T-helper 1 cell (primary cell): ENCODE data around the gene PARD3B.
"Not testable (repeated sequence)": the region's sequence is repeated elsewhere in the genome, so short reads cannot be mapped to it uniquely, and the experiment has no call there.

Experiments
- DNase-seq, 5 donors: peaks; one replicate each; pipeline ENCODE4 v3.0.0-alpha.2; 2012 to 2020

Gene PARD3B

DNA sequence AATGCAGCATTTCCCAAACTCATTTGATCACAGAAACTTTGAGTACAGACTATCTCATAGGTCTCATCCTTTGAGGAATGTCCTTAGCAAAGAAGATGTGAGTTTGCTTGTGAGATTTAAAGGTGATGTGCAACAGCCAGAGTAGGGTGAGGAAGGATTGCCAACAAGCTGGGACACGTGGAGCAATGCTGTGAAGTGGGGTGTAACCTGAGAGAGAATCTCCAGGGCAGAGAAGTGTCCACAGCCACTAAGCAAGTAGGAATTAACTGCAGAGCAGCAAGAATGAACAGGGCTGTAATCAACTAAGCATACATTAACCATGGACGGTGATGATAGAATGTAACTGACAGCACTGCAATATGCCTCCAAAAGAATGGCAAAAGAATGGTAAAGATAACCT is 667.1 kb downstream of the PARD3B start:
- no peak for DNase-seq

DNA sequence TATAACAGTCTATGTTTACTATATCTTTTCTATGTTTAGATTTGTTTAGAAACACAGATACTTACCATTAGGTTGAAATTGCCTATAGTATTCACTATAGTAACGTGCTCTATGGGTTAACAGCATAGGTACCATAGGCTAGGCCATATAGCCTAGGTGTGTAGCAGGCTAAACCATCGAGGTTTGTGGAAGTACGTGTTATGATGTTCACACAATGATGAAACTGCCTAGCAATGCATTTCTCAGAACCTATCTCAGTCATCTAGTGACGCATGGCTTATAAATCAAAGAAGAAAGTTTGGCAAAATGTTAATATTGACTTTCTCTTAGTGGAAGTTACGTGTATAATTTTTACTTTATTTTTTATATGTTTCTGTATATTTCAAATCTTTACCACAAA is 670.8 kb downstream of the PARD3B start:
- DNase-seq = no peak

DNA sequence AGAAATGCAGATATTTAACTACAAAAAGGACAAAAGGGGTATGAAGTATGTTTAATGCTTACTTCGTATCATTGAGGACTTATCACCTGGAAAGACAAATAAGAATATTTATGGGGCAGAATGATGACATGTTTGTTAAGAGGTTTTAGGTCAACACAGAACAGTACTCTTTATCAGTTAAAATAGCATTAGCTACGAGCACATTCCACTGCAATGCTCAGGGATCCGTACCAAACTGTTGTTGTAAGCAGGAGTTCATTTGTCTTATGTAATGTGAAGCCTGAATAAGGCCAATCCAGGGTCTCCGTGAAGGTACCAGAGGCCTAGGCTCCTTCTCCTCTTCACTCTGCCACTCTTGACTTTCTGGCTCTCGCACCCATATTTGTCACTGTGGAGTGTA is 671.3 kb downstream of the PARD3B start:
- no peak for DNase-seq

DNA sequence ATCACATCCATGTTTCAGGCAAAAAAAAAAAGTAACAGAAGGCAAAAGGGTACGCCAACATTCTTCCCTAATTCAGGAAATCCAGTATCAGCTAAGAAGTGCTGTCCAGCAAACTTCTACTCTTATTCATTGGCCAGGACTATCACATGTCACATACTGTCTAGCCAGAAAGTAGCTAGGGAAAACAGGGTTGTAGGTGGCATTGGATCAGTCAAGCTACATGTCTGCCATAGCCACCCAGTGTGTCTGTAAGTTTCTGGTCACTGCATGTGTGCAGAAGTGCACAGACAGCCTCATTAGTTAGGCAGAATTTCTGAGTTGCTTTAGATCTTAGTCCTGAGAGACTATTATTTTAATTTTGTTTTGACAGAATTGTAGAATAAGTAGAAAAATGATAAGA is 671.7 kb downstream of the PARD3B start:
- no peak for DNase-seq

DNA sequence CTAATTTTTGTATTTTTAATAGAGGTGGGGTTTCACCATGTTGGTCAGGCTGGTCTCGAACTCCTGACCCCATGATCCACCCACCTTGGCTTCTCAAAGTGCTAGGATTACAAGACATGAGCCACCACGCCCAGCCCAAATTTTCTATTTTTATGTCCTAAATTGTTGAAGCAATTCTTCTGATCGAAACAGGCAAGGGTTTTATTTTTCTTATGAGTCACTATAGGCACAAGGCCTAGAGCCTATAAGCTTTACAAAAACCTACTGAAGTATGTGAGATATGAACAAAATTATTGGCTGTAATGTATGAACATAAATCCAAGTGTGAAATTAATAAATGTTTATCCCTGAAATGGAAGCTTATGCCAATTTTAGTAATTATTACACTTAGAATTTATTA is 672.8 kb downstream of the PARD3B start:
- DNase-seq = no peak

DNA sequence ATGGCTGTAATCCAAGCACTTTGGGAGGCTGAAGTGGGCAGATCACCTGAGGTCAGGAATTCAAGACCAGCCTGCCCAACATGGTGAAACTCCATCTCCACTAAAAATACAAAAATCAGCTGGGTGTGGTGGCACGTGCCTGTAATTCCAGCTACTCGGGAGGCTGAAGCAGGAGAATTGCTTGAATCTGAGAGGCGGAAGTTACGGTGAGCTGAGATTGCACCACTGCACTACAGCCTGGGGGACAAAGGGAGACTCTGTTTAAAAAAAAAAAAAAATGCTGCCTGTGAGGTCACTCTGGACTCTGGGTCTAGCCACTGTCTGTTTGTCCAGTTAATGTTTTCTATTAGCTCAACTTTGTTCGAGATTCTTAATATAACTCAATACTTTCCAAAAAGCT is 673.5 kb downstream of the PARD3B start:
- not testable (repeated sequence) for DNase-seq

DNA sequence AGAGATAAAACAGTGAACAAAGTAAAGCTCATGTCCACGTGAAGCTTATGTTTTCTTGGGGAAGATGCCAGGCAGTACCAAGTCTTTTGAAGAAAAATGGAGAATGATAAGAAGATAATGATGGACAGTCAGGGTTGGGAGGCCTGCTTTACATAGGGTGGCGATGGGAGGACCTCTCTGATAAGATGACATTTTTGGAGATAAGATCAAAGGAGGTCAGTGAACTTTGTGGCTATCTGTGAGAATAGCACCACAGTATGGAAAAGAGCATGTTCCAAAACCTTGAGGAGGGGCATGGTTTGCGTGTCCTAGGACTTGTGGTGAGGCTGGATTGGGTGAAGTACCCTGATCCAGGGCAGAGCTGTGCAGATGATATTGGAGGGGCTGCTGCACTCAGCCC is 675.3 kb downstream of the PARD3B start:
- DNase-seq = no peak

DNA sequence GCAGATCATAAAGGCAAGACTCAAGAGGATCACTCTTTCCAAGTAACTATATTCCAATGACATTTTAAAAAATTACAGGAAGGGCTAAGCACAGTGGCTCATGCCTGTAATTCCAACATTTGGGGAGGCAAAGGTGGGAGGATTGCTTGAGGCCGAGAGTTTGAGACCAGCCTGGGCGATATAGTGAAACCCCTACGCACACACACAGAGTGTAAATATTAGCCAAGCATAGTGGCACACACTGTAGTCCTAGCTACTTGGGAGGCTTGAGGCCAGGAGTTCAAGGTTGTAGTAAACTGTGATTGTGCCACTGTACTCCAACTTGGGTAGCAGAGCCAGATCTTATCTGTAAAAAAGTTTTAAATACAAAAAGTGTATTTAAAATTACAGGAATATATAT is 686.8 kb downstream of the PARD3B start:
- DNase-seq = no peak

DNA sequence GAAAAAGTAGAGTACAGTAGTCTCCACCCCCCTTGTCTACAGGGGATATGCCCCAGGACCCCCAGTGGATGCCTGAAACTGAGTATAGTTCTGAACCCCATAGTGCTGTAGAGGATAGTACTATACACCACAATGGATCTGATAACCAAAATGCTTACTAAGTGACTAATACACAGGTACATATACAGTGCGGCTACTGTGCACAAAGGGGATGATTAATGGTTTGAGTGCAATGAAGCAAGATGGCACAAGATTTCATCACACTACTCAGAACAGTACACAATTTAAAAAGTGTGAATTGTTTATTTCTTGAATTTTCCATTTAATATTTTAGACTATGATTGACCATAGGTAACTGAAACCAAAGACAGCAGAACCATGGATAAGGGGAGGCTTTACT is 690.2 kb downstream of the PARD3B start:
- DNase-seq = no peak

DNA sequence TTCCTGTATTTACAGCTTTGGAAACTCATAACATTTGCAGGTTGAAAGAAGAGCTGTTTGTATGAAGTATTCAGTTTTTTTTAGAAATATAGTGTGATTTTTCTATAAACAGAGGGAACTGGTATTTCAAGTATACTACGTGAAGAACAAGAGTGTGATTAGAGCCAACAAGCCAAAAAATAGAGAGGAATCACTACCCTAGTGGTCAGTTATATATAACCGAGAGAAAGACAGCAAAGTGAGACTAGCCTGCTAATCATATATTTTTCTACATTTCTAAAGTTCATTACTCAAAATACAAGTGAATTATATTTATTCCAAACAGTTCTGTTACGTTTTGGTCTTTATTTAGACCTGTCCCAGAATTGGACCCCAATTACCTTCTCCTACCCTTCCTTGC is 692.2 kb downstream of the PARD3B start:
- DNase-seq = no peak

DNA sequence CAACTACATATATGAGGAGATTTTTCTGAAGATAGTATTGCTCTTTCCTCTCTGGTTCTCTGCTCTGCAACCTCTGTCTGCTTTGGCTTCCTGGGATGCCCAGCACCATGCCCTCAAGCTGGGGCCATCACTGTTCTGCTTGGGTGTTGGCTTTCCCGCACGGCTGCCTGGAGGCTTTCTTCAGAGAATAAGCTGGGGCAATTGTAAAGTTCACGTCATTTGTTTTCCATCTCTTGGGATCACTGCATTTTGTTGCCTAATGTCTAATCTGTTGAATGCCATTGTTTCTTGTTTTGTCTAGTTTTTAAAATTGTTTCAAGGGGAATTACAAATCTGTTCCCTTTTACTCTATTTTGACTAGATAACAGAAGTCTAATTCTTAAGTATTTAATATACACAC is 699.7 kb downstream of the PARD3B start:
- no peak for DNase-seq

DNA sequence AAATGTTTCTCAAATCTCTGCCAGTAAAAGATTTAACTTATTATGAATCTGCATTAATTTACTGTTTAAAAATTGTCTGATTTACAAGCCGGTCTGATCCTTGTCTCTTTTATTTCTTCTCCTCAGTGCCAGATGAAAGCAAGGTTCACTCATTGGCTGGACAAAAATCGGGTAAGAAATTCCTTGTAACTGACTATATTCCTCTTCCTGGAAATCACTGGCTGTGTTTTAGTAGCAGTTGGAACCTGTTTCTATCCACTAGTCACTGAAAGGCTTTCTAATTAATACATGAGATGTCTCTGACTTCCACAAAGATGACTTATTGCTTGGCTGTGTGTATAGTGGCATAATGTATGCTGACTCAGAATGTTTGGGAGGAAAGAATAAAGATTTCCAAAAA is 700.4 kb downstream of the PARD3B start:
- no peak for DNase-seq

DNA sequence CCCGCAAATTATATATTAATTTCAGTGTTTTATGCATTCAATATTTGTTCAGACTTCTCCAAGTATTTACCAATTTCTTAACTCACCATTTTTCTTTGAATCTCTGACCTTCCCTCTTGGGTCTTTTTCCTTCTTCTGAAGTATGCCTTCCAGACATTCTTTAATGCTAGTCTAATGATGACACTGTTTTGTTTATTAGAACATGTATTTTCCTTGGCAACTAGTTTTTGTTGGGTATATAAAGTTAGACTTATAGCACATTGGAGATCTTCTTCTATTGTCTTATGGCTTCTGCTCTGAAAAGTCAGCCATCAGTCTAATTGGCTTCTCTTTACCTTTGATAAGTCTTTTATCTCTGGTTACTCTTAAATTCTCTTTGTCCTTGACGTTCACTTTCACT is 713.8 kb downstream of the PARD3B start:
- no peak for DNase-seq

DNA sequence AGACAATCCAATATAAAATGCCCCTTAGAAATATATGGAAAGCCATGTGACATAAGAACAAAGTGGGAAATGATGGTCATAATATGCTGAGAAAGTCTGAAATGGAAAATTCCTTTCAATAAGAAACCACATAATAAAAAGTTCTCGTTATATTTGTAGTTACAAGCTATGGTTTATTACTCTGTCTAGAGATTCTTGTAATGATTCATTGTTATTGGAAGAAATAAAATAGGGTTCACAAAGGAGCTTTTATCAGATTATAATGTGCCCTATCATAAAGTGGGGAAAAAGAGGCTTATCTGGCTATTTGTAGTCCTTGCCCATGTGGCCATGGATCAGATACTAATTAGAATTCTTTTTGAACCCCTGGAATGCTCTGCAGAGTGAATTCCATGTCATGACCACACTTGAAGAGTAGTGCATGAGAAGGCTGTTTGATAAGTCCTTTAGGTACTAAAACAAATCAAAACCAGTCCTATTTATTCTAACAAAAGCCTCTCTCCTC is 716.3 kb downstream of the PARD3B start:
- DNase-seq = no peak

DNA sequence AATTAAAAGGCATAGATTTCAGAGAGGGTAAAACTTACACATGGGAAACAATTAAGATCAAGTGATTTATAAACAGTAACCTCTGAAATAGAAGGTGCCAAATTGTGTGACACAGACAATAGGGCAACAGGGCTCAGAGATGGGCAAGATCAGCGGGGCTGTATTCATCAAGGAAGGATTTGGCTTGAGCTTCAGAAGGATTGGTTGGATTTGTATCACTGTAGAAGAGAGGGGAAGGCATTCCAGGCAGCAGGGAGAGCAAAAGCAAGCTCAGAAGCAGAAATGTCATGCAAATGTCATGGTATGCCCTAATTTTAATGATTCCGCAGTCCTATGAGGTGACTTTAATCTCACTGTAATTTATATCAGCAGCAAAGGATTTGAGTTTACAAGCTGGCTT is 722.0 kb downstream of the PARD3B start:
- no peak for DNase-seq

DNA sequence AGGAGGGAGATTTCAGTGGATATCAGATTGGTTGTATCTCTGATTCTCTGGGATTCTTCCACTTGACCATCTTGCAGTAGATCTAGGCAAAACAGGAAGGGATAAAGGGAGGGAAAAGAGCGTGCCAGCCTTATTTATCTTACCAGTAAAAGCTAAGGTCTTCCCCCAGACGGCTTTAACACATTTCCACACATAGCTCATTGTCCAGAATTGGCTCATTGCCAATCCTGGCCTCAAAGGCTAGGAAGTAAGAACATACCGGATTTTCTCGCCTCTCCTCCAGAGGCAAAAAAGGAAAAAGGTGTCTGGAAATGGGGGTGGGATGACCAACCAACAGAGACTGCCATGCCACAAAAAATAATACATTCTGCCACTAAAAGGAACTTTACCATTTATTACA is 725.4 kb downstream of the PARD3B start:
- no peak for DNase-seq

DNA sequence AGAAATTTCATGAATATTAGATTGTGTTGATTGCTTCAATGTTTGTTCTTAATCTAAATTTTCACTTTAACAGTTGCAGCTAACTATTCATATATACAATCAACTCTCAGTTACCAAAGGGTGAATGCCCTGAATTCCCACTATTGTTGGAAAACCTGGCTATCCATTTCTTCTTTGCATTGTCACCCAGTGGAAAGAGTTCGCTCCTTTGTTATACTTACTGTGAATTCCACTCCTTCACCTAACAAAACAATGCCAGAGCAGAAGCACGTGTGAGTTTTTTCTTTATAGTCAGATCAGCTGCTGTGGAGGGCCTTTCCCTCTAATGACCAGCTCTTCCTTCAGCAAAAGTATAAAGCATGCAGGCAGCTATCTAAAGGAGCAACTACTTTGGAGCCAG is 727.9 kb downstream of the PARD3B start:
- no peak for DNase-seq

DNA sequence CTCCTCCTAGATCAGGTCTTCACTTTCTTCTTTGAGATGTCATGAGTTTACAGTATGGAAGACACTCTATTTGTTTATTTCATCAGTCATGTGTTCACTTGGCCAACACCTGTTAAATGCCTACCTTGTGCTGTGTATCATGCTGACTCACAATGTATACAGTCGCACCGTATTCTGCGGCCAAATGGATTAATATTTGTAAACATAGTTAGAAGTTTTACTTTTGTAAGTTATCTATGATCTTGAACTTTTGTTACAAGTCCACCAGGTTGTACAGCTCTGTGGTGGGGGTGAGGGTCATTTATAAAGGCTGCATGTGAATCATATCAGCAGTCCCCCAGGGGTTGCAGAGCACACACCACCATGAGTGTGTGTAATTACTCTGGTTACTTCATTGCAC is 728.4 kb downstream of the PARD3B start:
- DNase-seq = no peak

DNA sequence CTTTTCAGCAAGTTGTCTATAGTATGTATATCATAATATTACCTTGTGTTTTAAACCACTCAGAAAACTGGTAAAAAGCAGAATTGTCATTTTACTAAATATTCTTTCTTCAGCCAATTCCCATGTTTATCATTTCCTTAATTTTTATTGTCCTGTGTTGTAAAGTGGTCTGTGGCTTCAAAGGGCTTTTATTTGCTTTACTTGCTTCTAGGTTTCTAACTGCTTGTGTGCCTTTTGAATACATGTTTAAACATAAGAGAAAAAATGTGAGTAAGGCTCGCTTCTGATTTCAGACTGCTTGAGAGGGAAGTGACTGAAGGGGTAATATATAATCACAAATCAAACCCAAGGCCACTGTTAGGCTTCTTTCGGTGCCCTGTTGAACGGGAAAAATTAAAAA is 729.5 kb downstream of the PARD3B start:
- DNase-seq = no peak

DNA sequence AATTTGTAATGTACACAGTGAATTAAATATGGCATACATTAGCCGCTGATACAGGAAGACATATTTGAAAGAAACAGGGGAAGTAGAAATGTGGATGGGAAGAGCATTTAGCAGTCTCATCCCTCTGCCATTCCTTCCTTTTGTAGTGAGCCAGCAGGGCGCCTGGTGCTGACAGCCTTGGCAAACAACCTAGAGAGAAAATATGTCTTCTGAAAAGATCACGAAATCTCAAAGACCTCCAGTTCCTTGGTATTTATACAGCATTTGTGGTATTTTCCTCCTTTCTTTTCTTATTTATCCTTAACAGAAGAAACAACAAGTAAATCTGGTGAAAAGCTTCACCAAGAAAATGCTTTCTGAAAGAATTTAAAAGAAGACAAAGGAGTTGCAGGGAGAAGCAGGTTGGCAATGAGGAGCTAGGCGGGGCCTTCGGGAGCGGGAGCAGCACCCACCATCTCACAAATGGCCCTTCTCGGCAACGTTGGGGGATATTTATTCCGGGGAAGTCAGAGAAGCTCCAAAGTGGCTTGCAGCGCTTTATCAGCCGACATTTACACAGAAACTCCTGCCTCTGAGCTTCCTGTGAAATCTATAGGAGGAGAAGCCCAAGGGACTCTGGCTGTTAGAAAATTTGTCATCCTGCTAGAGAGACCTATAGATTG is 731.0 kb downstream of the PARD3B start:
- DNase-seq = no peak

DNA sequence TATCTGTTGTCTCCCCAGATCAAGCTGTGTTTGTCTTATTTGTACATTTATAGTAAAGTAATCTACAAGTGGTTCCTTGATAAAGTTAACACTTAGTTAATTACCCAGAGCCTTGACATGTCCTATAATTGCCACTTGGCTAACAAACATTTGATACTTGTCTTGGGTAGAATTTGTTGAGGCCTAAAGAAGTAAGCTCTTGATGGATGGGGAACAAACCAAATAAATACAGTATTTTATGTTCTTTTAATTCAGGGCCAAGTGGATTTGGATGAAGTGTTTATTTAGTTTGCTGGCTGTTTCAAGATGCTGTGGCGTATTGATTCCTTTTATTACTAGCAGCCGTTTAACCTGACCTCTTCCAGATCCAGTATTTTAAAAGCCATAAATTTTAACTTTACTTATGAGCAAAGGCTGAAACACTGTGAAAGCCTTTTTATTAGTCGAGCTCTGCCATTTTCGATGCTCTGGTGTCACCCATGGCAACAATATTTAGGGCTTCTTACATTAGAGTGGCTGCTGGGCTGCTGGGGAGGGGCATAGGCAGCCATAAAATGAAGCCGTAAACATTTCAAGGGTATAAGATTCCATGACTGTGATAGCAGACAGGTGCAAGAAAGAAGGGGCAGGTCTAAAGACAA is 735.4 kb downstream of the PARD3B start:
- no peak for DNase-seq

DNA sequence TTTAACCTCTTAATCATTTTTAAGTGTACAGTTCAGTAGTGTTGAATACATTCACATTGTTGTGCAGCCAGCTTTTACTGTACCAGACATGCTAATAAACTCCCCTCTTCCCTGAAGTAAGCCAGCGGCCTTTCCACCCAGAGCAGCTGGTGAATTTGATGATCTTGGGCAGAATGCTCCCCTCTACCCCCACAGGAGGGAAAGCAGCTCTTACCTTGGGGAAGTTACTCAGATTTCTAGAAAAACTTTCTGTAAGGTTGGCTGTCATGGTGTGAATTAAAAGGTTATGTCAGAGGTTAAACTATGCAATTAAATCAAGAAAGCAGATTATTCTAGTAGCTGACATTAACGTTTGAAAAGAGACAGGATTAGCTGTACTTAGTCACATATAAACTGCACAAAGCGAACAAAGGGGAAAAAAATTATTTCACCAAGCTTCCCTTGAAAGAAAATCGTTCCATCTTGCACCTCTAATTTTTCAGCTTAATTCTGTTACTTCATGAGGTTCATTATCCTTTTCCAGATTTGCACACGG is 738.5 kb downstream of the PARD3B start:
- no peak for DNase-seq

DNA sequence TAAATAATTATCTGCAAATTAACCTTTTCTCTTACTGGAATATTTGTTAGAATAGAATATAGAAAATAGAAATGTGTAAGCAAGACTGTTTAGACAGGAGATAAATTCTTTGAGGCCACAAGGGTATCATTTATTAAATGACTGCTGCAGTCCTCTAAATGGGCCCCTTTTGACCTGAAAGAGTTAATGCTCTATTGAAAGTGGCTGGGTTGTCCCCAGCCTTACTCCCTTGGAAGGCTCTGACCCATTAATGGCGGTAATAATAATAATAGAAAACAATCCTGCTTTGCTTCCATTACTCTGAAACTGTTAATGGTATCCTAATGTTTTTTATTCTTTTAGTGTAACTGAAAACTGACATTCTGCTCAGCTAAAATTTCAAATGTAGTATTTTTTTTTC is 739.1 kb downstream of the PARD3B start:
- no peak for DNase-seq

DNA sequence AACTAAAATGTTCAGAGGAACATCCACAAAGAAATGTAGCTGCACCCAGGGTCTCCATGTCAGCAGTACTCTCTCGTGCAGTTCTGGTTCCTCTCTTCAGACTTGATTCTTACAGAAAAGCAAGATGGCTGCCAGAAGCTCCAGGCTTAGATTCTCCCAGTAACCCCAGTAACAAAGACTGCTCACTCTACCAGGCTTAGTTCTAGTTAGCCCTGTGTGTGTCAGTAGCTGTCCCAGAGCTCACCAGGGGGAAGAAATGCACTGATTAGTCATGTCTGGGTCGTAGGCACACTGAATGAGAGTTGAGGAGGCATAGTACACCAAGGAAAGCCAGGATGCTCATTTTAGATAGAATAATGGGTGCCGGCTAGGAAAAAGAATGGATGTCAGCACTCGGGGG is 742.0 kb downstream of the PARD3B start:
- DNase-seq = no peak

DNA sequence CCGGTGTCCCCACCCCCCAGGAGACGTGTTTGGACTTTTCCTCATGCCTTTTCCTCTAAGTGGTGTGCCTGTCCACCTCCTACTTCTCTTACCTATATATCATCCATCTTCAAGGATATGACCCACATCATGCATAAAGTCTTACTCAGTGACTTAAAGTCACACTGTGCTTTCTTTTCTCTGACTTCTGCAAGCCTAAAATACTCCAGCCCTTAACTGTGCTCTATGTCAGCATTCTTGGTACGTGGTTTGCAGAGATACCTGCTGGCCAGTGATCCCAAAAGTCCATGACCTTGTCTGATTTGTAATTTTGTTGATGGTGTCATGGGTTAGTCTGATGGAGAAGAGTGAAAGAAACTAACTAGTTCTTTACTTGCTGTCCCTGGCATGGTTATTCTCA is 743.4 kb downstream of the PARD3B start:
- no peak for DNase-seq
